Measurements from ENCODE around the gene CFAP221.

Gene CFAP221

GRCh38 chr2:119641562-119642258, 97.5 kb downstream of the CFAP221 start:
- peak; percentile 51 for DNase-seq (ENCODE audit: low spot score)
- no peak for FAIRE-seq

DNA sequence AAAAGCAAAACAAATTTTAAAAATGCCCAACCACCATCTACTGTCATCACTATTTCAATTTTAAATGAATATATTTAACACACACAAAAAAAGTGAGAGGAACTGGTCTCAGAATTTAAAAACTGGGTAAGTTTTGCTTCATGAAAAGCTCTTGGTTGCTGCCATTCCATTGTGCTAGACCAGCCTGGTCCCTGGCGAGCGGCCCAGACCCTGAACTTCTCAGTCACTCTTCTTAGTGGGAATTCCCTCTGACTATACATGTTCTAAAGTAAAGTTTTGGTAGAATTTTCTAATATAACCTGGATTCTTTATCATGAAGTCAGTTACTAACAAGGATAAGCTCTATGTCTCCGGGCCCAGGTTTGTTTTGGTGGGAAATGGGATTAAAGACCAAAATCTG, 99.9 kb downstream of the CFAP221 start:
- no peak for FAIRE-seq
- DNase-seq (ENCODE audit: low spot score), result no peak

- no peak for FAIRE-seq
Measured at GRCh38 chr2:119645173-119645855, 101.1 kb downstream of the CFAP221 start.

GRCh38 chr2:119646149-119646548, 101.9 kb downstream of the CFAP221 start:
- no peak for FAIRE-seq
- DNase-seq (ENCODE audit: low spot score), result no peak

More at GRCh38 chr2:119645173-119645855, 101.1 kb downstream of the CFAP221 start:
- no peak for DNase-seq (ENCODE audit: low spot score)

DNA sequence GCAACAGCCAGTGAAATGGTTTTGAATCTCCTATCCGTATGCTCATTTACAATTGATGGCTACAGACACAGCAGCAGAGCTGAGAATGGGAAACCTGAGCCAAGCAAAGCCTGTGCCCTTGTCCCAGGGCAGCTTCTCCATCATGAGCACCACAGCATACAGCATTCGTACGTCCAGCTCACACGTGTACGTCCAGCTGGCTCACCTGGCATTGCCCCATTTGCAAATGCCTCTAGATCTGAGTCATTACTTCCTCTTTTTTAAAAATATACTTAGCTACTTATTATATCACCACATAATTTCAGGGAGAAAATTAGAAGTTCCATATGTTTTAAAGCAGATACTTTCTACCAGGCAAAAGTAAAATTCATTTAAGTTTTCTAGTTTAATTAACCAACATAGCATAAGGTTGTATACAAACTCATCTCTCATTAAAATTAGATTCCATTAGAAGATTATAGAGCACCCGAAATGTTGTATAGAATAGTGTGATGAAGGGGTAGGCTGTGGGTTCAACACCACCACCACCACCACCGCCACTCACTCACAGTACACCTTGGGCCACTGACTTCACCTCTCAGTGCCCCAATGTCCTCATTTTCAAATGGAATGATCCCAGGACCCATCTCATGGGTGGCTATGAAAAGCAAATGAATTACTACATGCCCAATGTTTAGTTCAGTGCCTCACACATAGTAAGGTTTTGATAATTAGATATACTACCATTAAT, 103.4 kb downstream of the CFAP221 start:
- FAIRE-seq, result no peak
- DNase-seq (ENCODE audit: low spot score), result no peak

- DNase-seq (ENCODE audit: low spot score) (peak; percentile 18), FAIRE-seq (no peak)
Measured at GRCh38 chr2:119649364-119649917, 105.2 kb downstream of the CFAP221 start.

- no peak for FAIRE-seq
- DNase-seq (ENCODE audit: low spot score), result no peak
Measured at GRCh38 chr2:119650206-119650605, 106.0 kb downstream of the CFAP221 start.

- FAIRE-seq, result no peak
- DNase-seq (ENCODE audit: low spot score), result no peak
Measured at GRCh38 chr2:119650846-119651370, 106.7 kb downstream of the CFAP221 start.

DNA sequence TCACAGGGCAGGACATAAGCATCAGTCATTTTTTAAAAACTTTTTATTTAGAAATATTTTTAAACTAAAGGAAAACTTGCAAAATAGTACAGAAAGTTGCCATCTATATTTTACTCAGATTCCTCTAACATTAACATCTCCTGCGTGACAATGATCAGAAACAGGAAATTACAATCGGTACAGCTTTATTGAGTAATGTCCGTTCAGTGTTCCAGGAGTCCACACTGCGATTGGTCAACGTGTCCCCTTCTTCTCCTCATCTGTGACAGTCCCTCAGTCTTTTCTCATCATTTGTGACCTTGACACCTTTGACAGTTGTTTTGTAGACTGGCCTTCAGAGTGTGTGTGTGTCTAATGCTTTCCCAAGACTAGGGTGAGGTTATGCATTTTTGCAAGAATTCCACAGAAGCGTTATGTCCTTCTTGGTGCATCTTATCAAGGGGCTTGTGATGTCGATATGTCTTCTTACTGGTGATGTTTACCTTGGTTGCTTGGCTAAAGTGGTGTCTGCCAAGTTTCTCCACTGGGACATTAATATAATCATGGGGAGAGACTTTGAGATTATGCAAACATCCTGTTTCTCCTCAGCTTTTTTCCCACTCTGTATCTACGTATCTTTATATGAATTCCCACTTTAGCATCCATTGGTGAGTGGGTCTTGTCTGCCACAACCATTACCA, 113.4 kb downstream of the CFAP221 start:
- DNase-seq (ENCODE audit: low spot score), result no peak
- FAIRE-seq, result no peak

DNA sequence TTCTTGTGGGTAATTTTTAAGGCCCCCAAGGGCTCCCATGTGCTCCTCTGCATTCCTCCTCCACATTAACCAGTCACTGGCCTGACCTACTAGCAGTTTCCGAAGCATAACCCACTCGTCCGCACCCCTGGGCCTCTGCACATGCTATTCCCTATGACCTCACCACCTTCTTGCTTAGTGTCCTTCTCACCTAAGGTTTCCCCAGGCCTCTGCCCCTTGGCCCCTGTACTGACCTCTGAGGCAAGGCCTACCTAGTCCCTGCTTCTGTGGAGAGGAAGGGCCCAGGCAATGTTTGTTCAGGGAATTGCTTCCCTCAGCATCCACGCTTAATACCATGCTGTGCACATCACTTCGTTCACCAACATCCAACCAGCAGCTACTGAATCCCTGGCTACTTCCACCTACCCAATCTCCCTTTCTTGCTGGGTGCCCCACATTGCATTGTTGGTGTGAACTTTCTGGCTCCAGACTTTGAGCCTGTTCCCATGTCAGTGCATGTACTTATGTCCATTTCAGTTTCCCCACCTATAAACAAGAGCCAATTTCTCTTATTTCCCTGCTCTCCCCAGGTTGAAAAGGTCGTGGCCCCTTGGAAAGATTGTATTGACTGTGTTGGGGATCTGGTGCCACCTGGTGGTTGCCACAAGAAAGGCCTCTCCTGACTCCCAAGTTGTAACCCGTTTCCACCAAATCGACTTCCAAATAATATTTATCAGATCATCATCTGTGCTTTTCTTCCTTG, 115.5 kb downstream of the CFAP221 start:
- DNase-seq (ENCODE audit: low spot score) (peak; percentile 24), FAIRE-seq (peak; percentile 22)

GRCh38 chr2:119660343-119660658, 116.1 kb downstream of the CFAP221 start:
- DNase-seq (ENCODE audit: low spot score) (no peak), FAIRE-seq (no peak)

DNA sequence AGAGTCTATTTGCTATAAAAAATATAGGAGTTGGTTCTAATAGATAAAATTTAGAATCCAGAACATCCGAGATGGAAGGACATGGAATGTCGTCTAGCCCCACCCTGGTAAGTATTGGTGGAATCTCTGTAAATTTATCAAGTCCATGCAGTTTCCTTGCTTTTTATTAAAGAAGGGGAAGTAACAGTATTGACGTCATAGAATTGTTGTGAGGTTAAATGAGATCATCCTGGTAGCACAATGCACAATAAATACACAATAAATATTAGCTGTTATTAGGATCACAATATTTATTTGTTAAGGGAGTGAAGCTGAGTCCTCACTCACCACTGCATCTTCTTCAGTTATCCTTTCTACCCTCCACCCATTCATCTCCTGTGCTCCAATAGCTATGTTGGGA, 118.0 kb downstream of the CFAP221 start:
- DNase-seq (ENCODE audit: low spot score), result no peak
- FAIRE-seq, result no peak

- no peak for DNase-seq (ENCODE audit: low spot score)
- no peak for FAIRE-seq
Measured at GRCh38 chr2:119668546-119668945, 124.3 kb downstream of the CFAP221 start.

- FAIRE-seq (no peak), DNase-seq (ENCODE audit: low spot score) (no peak)
Measured at GRCh38 chr2:119671016-119671415, 126.8 kb downstream of the CFAP221 start.

GRCh38 chr2:119671752-119672151, 127.5 kb downstream of the CFAP221 start:
- FAIRE-seq, result no peak
- DNase-seq (ENCODE audit: low spot score), result no peak

DNA sequence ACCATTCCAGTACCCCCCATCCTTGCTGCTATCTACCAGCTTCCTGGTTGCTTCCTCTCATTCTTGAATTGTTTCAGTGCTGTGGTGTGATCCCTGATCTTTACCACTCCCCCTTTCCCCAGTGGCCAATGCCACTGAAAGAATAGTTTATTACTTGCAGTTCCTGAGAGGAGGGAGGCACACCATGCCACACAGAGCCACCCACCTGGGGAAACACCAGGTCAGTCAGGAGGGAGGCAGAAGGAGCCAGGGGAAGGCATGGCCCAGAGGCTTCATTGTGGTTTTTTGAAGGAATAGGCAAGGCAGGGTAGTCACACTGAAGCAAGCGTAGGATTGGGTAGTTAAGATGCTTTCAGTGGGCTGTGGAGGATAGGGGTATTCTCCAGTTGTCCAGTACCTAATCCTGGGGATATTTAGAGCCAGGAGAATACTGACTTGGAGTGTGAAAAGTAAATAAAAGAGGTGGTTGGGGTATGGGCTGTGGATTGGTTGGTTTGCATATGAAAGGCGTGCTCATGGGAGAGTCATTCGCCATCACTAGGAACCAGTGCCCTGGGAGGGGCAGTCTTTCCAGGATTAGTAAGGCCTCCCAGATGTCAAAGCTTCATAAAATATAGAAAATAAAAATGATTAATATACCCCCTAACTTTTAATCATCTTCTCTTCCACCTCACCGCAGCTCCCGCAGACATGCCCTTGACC, 128.1 kb downstream of the CFAP221 start:
- FAIRE-seq, result no peak
- no peak for DNase-seq (ENCODE audit: low spot score)

DNA sequence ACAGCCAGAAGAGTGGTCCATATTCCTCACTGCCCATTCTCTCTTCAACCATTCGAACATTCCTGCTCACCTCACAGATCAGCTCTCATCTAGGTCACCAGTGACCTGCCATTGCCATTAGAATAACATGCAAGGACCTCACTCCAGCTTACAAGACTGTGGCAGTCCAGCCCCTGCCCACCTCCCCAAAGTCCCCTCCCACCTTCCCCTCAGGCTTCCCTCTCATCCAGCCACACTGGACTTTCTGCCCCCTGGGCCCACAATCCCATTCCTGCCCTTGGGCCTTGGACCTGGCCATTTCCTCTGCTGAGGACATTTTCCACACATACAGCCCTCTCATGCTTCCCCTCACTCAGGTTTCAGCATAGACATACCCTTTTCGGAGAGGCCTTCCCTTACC, 129.5 kb downstream of the CFAP221 start:
- no peak for DNase-seq (ENCODE audit: low spot score)
- FAIRE-seq, result no peak

DNA sequence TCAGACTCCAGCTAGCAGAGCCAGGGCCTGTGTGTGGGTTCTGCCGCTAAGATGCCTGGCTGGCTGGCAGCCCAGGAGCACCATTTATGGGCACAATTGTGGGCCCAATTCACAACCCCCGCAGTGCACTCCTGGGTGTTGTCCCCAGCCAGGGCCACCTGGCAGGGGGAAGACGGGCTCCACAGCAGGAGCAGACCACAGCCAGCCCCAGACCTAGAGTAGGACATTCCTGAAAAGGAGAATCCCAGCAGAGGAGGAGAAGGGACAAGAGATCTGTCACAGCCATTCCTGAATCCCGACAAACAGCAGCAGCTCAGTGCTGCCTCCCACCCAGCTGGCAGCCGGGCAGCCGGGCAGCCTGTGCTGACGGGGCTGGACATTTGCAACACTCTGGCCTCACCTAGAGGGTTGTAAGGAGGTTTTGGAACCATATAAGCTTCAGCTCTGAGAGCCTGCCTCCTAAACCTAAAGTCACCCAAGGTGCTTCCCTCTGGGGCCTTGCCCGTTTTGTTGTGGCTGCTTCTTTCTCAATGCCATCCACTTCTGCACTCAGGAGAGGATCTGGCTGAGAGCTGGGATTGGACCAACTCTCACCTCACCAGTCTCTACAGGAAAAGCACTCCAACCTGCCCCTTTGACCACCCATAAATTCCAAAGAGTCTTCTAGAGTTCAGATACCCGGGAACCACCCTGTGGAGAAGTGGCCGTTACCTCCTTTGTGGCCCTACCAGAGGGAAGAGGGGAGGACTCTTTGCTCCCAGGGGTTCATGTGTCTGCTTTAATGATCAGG, 130.7 kb downstream of the CFAP221 start:
- FAIRE-seq (no peak), DNase-seq (ENCODE audit: low spot score) (no peak)

GRCh38 chr2:119678021-119678656, 133.9 kb downstream of the CFAP221 start:
- DNase-seq (ENCODE audit: low spot score) (no peak), FAIRE-seq (no peak)
